Epithelial cell of esophagus (primary cell): ENCODE results near the gene BAZ1A.

ENCODE experiments used
- DNase-seq: peaks from one replicate; pipeline ENCODE4 v3.0.0; 2010; ENCODE audit warnings: low read depth
- H3K4me3 ChIP-seq: 2 replicates; pipeline ENCODE4 v1.5.1; 2011; ENCODE audit warnings: mild to moderate bottlenecking, low read length, control low read depth
- CTCF ChIP-seq: IDR thresholded peaks from 2 replicates; pipeline ENCODE4 v1.5.1; 2011; ENCODE audit warnings: low read depth, mild to moderate bottlenecking, low read length, control low read depth, inconsistent platforms; ENCODE audit not compliant: insufficient read depth; ENCODE audit errors: missing control alignments

BAZ1A gene

DNA sequence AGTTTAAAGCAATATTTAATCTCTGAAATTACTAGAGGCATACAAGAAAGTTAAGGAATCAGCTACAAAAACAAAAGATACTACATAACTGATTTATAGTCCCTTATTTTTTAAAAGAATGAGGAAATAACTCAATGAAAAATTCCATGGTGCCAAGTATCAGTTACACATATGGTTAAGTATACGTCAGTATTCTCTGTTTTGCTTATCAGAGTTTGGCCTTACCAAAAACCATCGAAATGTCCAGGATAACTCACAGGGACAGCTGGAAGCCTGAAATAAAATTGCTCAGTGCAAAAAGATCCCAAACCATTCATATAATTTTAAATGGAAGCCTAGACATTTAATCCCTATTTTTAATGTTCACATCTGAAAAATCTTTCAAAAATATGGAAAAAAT is 164.4 kb downstream of the BAZ1A start:
- no peak overlapping the region for H3K4me3 ChIP-seq
- TF ChIP-seq CTCF, result no peak
- DNase-seq, result no peak

DNA sequence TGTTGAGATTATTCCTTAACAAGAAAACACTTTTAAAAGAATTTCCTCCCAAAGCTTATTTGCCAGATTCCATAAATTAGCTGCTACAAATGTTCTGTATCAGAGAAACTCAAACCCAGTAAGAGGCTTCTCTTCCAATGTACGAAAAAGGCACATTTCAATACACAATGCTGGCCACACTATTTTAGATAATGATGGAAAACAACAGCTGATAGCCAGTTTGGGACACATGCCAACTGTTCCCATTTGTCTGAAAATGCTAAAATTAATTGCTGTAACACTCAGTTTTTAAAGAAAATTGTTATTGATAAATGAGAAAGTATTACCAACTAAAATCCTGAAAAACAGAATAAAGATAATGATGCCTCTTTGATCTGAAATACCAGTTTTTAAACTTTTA is 165.2 kb downstream of the BAZ1A start:
- no peak for TF ChIP-seq CTCF
- no peak for DNase-seq
- no peak overlapping the region for H3K4me3 ChIP-seq

GRCh38 chr14:34707722-34708121 is 167.4 kb downstream of the BAZ1A start:
- H3K4me3 ChIP-seq, result no peak overlapping the region
- no peak for TF ChIP-seq CTCF
- DNase-seq, result no peak
